Retinal pigment epithelial cell (primary cell): ENCODE results near the gene DNMT1.

Source experiments
- DNase-seq: peaks from one replicate; pipeline ENCODE4 v3.0.0-alpha.2; 2010; ENCODE audit warnings: low read depth
- H3K4me3 ChIP-seq: 2 replicates; pipeline ENCODE4 v1.5.1; 2011; ENCODE audit warnings: mild to moderate bottlenecking, low read length, control low read depth, moderate library complexity
- CTCF ChIP-seq: conservative IDR thresholded peaks from 2 replicates; pipeline ENCODE4 v1.5.1; 2011; ENCODE audit warnings: low read depth, low read length, control low read depth, inconsistent platforms

DNMT1 gene

GRCh38 chr19:10118960-10119359 lies 75.8 kb downstream of the DNMT1 start:
- DNase-seq: no peak
- peak overlapping the region; percentile 96 for H3K4me3 ChIP-seq
- TF ChIP-seq CTCF: no peak

GRCh38 chr19:10116866-10117616 lies 77.7 kb downstream of the DNMT1 start:
- DNase-seq: no peak
- no peak for TF ChIP-seq CTCF
- H3K4me3 ChIP-seq: no peak overlapping the region

- H3K4me3 ChIP-seq: no peak overlapping the region
- TF ChIP-seq CTCF: no peak
- no peak for DNase-seq
These were observed 78.5 kb downstream of the DNMT1 start for GRCh38 chr19:10116085-10116865.

- H3K4me3 ChIP-seq: no peak overlapping the region
- no peak for DNase-seq
- no peak for TF ChIP-seq CTCF
These were observed 79.2 kb downstream of the DNMT1 start for GRCh38 chr19:10115392-10116084.

- H3K4me3 ChIP-seq: no peak overlapping the region
- TF ChIP-seq CTCF: no peak
- no peak for DNase-seq
These were observed 79.9 kb downstream of the DNMT1 start for GRCh38 chr19:10114651-10115391.

- H3K4me3 ChIP-seq: no peak overlapping the region
- no peak for DNase-seq
- TF ChIP-seq CTCF: no peak
These were observed 80.6 kb downstream of the DNMT1 start for GRCh38 chr19:10113964-10114650.
